ENCODE results near the gene SMOC1.

SMOC1 gene

GRCh38 chr14:69964841-69965240 is 85.6 kb downstream of the SMOC1 start:
- no peak for TF ChIP-seq CTCF (IDR thresholded peaks at IDR 0.05; ENCODE audit: low read depth, low read length)
- H3K4me3 ChIP-seq (ENCODE audit: low read depth, low read length) = no peak overlapping the region

DNA sequence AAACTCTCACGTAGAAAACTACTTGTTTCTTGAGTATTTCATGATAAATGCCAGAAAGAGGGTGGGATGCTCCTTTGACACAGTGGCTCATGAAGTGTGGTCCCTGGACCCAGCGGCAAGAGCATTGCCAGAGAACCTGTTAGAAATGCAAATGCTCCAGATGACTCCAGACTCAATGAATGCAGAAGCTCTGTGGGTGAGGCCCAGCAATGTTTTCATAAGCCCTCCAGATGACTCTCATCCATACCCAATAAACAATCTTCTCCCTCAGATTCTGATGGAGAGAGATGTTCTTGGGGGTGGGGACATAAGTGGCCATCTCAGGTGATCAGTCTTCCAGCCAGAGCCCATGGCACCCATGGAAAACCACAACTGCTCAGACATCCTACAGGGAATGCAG is 88.9 kb downstream of the SMOC1 start:
- no peak for TF ChIP-seq CTCF (IDR thresholded peaks at IDR 0.05; ENCODE audit: low read depth, low read length)
- H3K4me3 ChIP-seq (ENCODE audit: low read depth, low read length) = no peak overlapping the region

GRCh38 chr14:69968681-69969080 is 89.5 kb downstream of the SMOC1 start:
- no peak for TF ChIP-seq CTCF (IDR thresholded peaks at IDR 0.05; ENCODE audit: low read depth, low read length)
- H3K4me3 ChIP-seq (ENCODE audit: low read depth, low read length) = no peak overlapping the region

DNA sequence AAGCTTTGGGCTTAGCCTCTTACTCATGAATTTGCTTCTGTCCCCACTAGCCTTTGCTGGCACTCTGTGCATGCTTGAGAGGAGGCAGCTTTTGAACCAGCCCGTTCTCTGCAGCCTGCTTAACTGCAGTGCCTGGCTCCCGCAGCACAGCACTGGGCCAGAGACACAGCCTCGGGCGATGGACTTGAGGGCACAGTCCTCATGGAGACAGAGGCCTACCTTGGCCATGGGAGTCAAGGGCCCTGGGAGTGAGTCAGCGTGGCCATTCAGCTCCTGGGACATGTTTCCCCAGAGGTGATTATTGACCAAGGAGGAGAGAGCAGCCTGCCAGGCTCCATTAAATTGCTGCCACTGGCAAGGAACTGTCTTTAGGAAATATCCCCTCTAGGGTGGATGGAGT is 93.5 kb downstream of the SMOC1 start:
- H3K4me3 ChIP-seq (ENCODE audit: low read depth, low read length) = no peak overlapping the region
- no peak for TF ChIP-seq CTCF (IDR thresholded peaks at IDR 0.05; ENCODE audit: low read depth, low read length)

GRCh38 chr14:69973846-69974245 is 94.6 kb downstream of the SMOC1 start:
- TF ChIP-seq CTCF (IDR thresholded peaks at IDR 0.05; ENCODE audit: low read depth, low read length) = no peak
- H3K4me3 ChIP-seq (ENCODE audit: low read depth, low read length) = no peak overlapping the region

- no peak for TF ChIP-seq CTCF (IDR thresholded peaks at IDR 0.05; ENCODE audit: low read depth, low read length)
- H3K4me3 ChIP-seq (ENCODE audit: low read depth, low read length) = no peak overlapping the region
These were observed 100.7 kb downstream of the SMOC1 start for GRCh38 chr14:69979882-69980281.

- H3K4me3 ChIP-seq (ENCODE audit: low read depth, low read length) = no peak overlapping the region
- no peak for TF ChIP-seq CTCF (IDR thresholded peaks at IDR 0.05; ENCODE audit: low read depth, low read length)
These were observed 101.5 kb downstream of the SMOC1 start for GRCh38 chr14:69980457-69981425.
